Thoracic aorta (tissue), 2 donors: Measurements from ENCODE around the gene TEDC2. TPM values are rescaled to one million over a fixed set of nuclear protein-coding genes. Genes with fewer than 3 reads are reported as not detected.

ENCODE experiments used
- ATAC-seq: fragments of 150-250 bp; one replicate; pipeline ENCODE4 v1.8.0; 2017; ENCODE audit warnings: low read depth; ENCODE audit not compliant: insufficient number of reproducible peaks, low FRiP score
- DNase-seq: peaks from one replicate; pipeline ENCODE4 v3.0.0-alpha.2; 2020; ENCODE audit warnings: low spot score
- H3K27ac ChIP-seq, 2 donors: fragments of 200-600 bp; sonication (generic); 1 replicate in 1 of 2; 2 replicates in 1 of 2; pipeline ENCODE4 v1.5.1; 2016; ENCODE audit warnings: mild to moderate bottlenecking in 2 of 2, moderate library complexity in 2 of 2
- H3K27me3 ChIP-seq: fragments of 200-600 bp; sonication (generic); replicated peaks from 2 replicates; pipeline ENCODE4 v1.6.0; 2016; ENCODE audit warnings: mild to moderate bottlenecking; ENCODE audit not compliant: insufficient read depth
- H3K36me3 ChIP-seq: fragments of 200-600 bp; sonication (generic); one replicate; pipeline ENCODE4 v1.5.1; 2016
- H3K4me1 ChIP-seq, 2 donors: fragments of 200-600 bp; sonication (generic); 1 replicate in 1 of 2; 2 replicates in 1 of 2; pipeline versions ENCODE4 v1.5.1 to v1.6.0; 2016; ENCODE audit warnings: low read depth in 2 of 2, mild to moderate bottlenecking in 1 of 2; ENCODE audit not compliant: control insufficient read depth in 1 of 2
- H3K4me3 ChIP-seq: fragments of 200-600 bp; sonication (generic); 2 replicates; pipeline ENCODE4 v1.5.1; 2016; ENCODE audit warnings: mild to moderate bottlenecking
- H3K9me3 ChIP-seq: fragments of 200-600 bp; sonication (generic); 2 replicates; pipeline ENCODE4 v1.5.1; 2016
- total RNA-seq, 2 donors: library from RNA; depleted of rRNA; stranded (reverse); fragments of >200 nt; gene quantifications; one replicate each; pipeline versions ENCODE4 v1.1.0 to v1.2.3, GENCODE V29; 2016
- TF ChIP-seq, protein P1 (sequence below): fragments of 200-600 bp; sonication (generic); IDR thresholded peaks from one replicate; pipeline ENCODE4 v1.5.1; 2019; ENCODE audit warnings: antibody characterized with exemption

TEDC2 gene
- total RNA-seq, 2 donors from 2014 or later, result 0.27 TPM; not detected in 1

DNA sequence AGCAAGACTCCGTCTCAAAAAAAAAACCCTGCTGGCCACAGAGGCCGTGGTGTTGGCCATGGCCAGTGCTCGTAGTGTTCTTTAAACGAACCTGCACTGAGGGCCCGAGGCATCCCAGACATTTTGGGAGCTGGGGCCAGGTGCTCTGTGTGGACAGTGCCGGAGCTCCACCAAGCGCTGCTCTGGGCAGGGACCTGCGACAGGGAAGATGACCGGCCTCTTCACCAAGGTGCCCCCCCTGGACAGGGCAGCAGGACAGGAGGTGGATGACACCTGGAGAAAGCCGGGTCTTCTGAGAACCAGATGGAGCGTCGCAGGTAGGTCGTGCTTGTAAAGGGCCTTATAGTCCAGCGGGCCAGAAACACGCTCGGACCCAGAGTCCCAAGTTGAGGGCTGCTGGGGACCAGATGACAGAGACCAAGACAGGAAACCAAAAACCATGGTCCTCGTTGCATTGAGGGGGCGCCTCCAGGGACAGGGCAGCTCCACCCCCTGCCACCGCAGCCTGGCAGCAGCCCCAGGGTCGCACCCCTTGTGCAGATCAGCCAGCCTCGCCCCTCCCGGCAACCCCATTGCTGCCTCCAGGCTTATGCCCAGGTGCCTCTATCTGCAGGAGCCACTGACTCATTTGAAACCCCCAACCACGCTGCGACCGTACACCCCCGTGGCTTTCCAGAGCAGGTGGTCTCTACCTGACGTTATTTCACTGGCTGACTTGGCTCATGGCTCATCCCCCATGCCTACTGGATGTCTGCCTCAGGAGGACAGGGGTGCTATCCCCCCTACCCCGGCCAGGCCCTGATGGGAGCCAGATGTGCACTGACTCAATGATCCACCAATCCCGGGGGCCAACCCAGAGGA, 7.0 kb downstream of the TEDC2 start:
- TF ChIP-seq, protein P1, sequence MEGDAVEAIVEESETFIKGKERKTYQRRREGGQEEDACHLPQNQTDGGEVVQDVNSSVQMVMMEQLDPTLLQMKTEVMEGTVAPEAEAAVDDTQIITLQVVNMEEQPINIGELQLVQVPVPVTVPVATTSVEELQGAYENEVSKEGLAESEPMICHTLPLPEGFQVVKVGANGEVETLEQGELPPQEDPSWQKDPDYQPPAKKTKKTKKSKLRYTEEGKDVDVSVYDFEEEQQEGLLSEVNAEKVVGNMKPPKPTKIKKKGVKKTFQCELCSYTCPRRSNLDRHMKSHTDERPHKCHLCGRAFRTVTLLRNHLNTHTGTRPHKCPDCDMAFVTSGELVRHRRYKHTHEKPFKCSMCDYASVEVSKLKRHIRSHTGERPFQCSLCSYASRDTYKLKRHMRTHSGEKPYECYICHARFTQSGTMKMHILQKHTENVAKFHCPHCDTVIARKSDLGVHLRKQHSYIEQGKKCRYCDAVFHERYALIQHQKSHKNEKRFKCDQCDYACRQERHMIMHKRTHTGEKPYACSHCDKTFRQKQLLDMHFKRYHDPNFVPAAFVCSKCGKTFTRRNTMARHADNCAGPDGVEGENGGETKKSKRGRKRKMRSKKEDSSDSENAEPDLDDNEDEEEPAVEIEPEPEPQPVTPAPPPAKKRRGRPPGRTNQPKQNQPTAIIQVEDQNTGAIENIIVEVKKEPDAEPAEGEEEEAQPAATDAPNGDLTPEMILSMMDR, result no peak
- Histone ChIP-seq H3K27me3 (no peaks in the 10 kb centered on the region), H3K4me1 (peaks cover 24 to 32% of the 10 kb centered on the region in 2 donors), H3K27ac (no peak overlapping the region), H3K36me3 (no peaks in the 10 kb centered on the region), H3K4me3 (peak overlapping the region; percentile 73), H3K9me3 (no peaks in the 10 kb centered on the region)
- ATAC-seq, result no peak
- no peak for DNase-seq

DNA sequence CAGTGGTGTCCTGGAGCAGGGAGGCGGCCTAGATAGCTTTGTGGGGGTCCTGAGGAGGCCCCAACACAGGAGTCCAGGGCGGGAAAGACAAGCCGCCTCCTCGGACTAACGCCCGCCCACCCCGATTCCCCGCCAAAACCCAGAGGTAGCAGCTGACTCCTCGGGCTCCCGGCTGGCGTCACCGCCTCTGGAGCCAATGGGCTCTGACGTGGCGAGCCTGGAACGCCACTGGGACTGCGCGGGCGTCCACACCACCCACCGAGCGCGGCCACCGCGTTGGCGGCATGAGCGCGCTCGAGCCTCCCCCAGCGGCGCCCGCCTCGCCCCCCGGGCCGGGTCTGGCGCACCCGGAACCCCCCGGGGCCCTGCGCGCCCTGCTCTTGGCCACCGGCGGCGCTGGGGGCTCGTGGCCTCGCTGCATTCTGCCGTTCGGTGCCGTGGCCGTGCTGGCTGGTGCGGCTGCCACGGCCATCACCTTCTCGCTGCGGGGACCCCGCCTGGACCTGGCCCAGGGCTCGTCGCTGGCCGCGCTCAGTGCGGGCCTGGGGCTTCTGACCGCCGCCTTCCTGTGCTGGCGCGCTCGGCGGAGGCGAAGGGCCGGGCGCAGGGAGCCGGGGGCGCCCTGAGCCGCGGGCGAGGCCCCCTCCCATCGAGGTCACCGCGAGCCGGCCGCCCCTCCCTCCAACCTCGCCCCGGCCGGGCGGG, 7.8 kb downstream of the TEDC2 start:
- TF ChIP-seq, protein P1, result peak; percentile 12
- no peaks in the 10 kb centered on the region for H3K27me3 ChIP-seq
- H3K9me3 ChIP-seq, result no peaks in the 10 kb centered on the region
- H3K27ac ChIP-seq, result no peak overlapping the region
- peaks cover 24 to 32% of the 10 kb centered on the region in 2 donors for H3K4me1 ChIP-seq
- H3K4me3 ChIP-seq, result peak overlapping the region; percentile 73
- DNase-seq (no peak), ATAC-seq (no peak)
- H3K36me3 ChIP-seq, result no peaks in the 10 kb centered on the region

DNA sequence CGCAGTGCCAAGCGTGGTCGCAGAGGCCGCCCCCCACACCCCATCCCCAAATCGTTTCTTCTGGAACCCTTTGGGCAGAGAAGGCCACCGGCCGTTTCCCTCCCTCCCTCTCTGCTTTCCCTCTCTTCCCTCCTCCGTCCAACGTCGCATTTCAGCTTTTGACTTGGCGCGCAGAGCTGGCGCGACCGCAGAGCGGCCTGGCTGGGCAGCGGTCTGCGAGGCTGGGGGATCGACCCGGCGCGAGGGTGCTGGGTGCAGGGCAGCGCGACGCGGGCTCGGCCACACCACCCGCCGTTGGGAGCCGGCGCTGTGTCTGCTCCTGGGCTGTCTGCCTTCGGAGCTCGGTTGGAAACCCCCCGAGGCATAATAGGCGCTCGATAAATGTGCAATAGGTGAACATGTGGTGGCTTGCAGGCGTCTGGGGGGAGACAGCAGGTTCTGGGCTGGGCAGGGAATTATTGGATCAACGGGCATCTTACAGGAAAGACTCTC, 8.4 kb downstream of the TEDC2 start:
- no peaks in the 10 kb centered on the region for H3K27me3 ChIP-seq
- DNase-seq, result no peak

DNA sequence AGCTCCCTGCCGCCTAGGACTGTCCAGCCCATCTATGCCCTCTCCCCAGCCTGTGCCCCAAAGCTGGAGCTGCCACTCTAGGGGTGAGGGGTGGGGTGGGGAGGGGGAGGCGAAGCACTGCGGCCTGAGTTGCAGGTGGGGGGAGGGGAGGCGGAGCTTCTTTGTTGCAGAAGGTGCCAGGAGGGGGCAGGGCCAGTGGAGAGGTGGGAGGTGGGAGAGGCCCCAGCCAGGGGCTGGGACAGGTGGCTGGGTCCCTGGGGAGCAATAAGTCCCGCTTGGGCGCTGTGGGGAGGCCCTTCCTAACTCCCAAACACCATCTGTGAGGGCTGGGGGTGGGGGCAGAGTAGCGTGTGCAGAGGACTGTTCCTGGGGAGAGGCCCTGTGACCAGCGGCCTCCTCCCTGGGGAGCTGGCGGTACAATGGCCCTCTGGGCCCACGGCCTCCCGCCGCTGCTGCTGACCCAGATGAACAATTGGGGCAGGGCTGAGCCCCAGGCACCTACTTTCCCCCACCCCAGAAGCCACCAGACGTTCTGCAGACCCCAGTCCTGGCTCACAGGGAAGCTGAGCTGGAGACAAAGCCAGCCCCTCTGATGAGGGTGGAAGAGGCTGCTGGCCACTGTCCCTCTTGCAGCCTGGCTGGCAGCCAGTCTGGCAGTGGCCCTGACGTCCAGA, 9.0 kb downstream of the TEDC2 start:
- H3K9me3 ChIP-seq, result no peaks in the 10 kb centered on the region
- peak overlapping the region; percentile 73 for H3K4me3 ChIP-seq
- H3K36me3 ChIP-seq, result no peaks in the 10 kb centered on the region
- ATAC-seq, result no peak
- H3K4me1 ChIP-seq, result peaks cover 27 to 41% of the 10 kb centered on the region in 2 donors
- TF ChIP-seq, protein P1, result no peak
- no peak overlapping the region for H3K27ac ChIP-seq
- DNase-seq, result no peak
- no peaks in the 10 kb centered on the region for H3K27me3 ChIP-seq

More for the DNA sequence above, 8.4 kb downstream of the TEDC2 start:
- Histone ChIP-seq H3K9me3 (no peaks in the 10 kb centered on the region), H3K27ac (no peak overlapping the region), H3K4me3 (peak overlapping the region; percentile 73), H3K4me1 (peaks cover 24 to 36% of the 10 kb centered on the region in 2 donors), H3K36me3 (no peaks in the 10 kb centered on the region)
- ATAC-seq, result no peak
- TF ChIP-seq, protein P1, result no peak
